Upper lobe of left lung (tissue), 6 donors: ENCODE results near the gene UGT1A9. TPM values are rescaled to one million over a fixed set of nuclear protein-coding genes. Genes with fewer than 3 reads are reported as not detected.

Experiments used
- ATAC-seq, 2 donors: fragments of 200-7000 bp; cut with Tn5 transposase; one replicate each; pipeline ENCODE4 v1.9.1; 2022; ENCODE audit warnings: mild to moderate bottlenecking in 2 of 2, moderate library complexity in 2 of 2; ENCODE audit not compliant: low FRiP score in 2 of 2
- DNase-seq, 2 donors: peaks; one replicate each; pipeline ENCODE4 v3.0.0-alpha.2; 2019 to 2020
- H3K27ac ChIP-seq, 4 donors: fragments of 200-600 bp; sonication (generic); one replicate each; pipeline ENCODE4 v1.5.1; 2016 to 2019
- H3K27me3 ChIP-seq, 4 donors: fragments of 200-600 bp; sonication (generic); one replicate each; pipeline ENCODE4 v1.5.1; 2017 to 2019
- H3K36me3 ChIP-seq, 4 donors: fragments of 200-600 bp; sonication (generic); one replicate each; pipeline ENCODE4 v1.5.1; 2016 to 2019
- H3K4me1 ChIP-seq, 4 donors: fragments of 200-600 bp; sonication (generic); one replicate each; pipeline ENCODE4 v1.5.1; 2018 to 2019
- H3K4me3 ChIP-seq, 4 donors: fragments of 200-600 bp; sonication (generic); one replicate each; pipeline ENCODE4 v1.5.1; 2017 to 2019; ENCODE audit warnings: mild to moderate bottlenecking in 2 of 4, moderate library complexity in 1 of 4
- H3K9me3 ChIP-seq, 4 donors: fragments of 200-600 bp; sonication (generic); one replicate each; pipeline ENCODE4 v1.5.1; 2018 to 2019
- EP300 ChIP-seq, 4 donors: sonication (generic); formaldehyde crosslinking; IDR thresholded peaks; one replicate each; pipeline ENCODE4 v1.5.1; 2017; ENCODE audit warnings: antibody characterized with exemption in 4 of 4, control low read depth in 2 of 4
- POLR2A ChIP-seq, 4 donors: fragments of 450-650 bp; IDR thresholded peaks; one replicate each; pipeline ENCODE4 v1.5.1; 2016 to 2017; ENCODE audit warnings: antibody characterized with exemption in 4 of 4, mild to moderate bottlenecking in 2 of 4
- POLR2AphosphoS5 ChIP-seq, 2 donors: sonication (generic); formaldehyde crosslinking; IDR thresholded peaks; one replicate each; pipeline ENCODE4 v1.5.1; 2017; ENCODE audit warnings: antibody characterized with exemption in 2 of 2
- WGBS, 2 donors: methylation state at CpG; one replicate each; pipeline ENCODE4 v1.1.5; 2017 to 2018; 5-methylcytosine and 5-hydroxymethylcytosine counted together
- total RNA-seq, 6 donors: library from RNA; depleted of rRNA in 4 of 6; stranded (reverse); fragments of >200 nt in 4 of 6; gene quantifications; one replicate each; pipeline versions ENCODE4 v1.1.0 to v1.2.1, GENCODE V29; 2016 to 2021
- TF ChIP-seq, protein P1 (sequence below), 6 experiments: fragments of 450-650 bp in 4 of 6; fragments of 200-600 bp in 2 of 6; sonication (generic) in 2 of 6; IDR thresholded peaks; one replicate each; pipeline ENCODE4 v1.5.1; 2016 to 2019; ENCODE audit warnings: antibody characterized with exemption in 6 of 6
- donor health status: DM: no; HTN: no; CAD: no; lungs with moderate emphysema.
- donor health status: DM: no; HTN: yes; CAD: no; lungs with severe emphysema.

The UGT1A9 gene
- total RNA-seq, 6 donors from 2014 or later, result not detected

DNA sequence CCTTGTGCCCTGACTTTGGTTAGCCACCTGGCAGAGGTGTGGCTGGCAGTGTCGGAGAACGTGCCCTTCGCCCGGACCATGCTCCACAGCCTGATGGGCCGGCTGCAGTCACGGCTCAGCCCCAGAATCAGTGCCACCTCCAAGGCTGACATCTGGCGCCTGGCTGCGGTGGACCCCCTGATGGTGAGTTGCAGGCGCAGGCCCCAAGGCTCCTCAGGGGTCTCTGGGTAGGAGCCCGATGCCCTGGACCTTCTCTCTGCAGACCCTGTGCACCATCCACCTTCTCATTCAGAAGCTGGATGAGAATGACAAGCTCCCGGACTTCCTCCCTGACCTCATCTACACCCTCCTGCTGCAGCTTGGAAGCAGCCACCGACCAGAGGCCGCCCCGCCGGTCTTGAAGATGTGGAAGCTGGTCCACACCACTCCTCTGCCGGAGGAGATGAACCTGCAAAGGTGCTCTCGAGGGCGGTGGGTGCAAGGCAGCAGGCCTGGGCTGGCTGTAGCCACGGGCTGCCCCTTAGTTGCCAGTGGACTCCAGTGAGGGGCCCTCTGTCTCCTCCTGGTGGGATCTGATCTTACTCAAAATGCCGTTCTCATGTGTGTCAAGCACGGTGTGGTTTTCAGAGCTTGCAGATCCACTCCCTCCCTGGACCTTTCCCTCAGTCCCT lies 150.5 kb downstream of the UGT1A9 start:
- WGBS, 2 donors, result 87 to 92% methylated on average over 7 to 18 of the region's 21 CpGs
- DNase-seq, result peak; percentile 19 to 72

More for the DNA sequence above, 150.5 kb downstream of the UGT1A9 start:
- H3K4me1 ChIP-seq, result no peaks in the 10 kb centered on the region
- H3K36me3 ChIP-seq, result no peaks in the 10 kb centered on the region
- H3K27me3 ChIP-seq, result no peaks in the 10 kb centered on the region
- ATAC-seq, result no peak
- H3K27ac ChIP-seq, result no peak overlapping the region
- H3K4me3 ChIP-seq, result no peak overlapping the region
- peaks cover 0 to 3% (median 0%) of the 10 kb centered on the region in 4 donors for H3K9me3 ChIP-seq
- no peak for TF ChIP-seq EP300 (IDR thresholded peaks at IDR 0.05)
- TF ChIP-seq POLR2AphosphoS5 (IDR thresholded peaks at IDR 0.05), result no peak
- no peak for TF ChIP-seq POLR2A (IDR thresholded peaks at IDR 0.05)
- TF ChIP-seq, protein P1, sequence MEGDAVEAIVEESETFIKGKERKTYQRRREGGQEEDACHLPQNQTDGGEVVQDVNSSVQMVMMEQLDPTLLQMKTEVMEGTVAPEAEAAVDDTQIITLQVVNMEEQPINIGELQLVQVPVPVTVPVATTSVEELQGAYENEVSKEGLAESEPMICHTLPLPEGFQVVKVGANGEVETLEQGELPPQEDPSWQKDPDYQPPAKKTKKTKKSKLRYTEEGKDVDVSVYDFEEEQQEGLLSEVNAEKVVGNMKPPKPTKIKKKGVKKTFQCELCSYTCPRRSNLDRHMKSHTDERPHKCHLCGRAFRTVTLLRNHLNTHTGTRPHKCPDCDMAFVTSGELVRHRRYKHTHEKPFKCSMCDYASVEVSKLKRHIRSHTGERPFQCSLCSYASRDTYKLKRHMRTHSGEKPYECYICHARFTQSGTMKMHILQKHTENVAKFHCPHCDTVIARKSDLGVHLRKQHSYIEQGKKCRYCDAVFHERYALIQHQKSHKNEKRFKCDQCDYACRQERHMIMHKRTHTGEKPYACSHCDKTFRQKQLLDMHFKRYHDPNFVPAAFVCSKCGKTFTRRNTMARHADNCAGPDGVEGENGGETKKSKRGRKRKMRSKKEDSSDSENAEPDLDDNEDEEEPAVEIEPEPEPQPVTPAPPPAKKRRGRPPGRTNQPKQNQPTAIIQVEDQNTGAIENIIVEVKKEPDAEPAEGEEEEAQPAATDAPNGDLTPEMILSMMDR (IDR thresholded peaks at IDR 0.05), result no peak

Other genes with a start within 250 kb of the UGT1A9 start
- gene USP40, start 105.1 kb upstream of the UGT1A9 start, total RNA-seq, result 10 to 100 TPM; 34.4 to 75.4 (median 50.4) TPM
- gene UGT1A8, start 54.3 kb upstream of the UGT1A9 start, total RNA-seq, result not detected
- gene UGT1A10, start 35.5 kb upstream of the UGT1A9 start, total RNA-seq, result not detected
- not detected for gene UGT1A7, start 10.0 kb downstream of the UGT1A9 start, total RNA-seq
- 1 to 10 TPM in 1 of 6 donors, under 1 TPM in 4, not detected in 1; 0.15 to 5.0 (median 0.33) TPM for gene UGT1A6, start 21.0 kb downstream of the UGT1A9 start, total RNA-seq
- 1 to 10 TPM in 1 of 6 donors, not detected in 5; 1.0 TPM for gene UGT1A5, start 41.0 kb downstream of the UGT1A9 start, total RNA-seq
- under 1 TPM in 4 of 6 donors, not detected in 2; 0.14 to 0.69 (median 0.27) TPM for gene UGT1A4, start 46.8 kb downstream of the UGT1A9 start, total RNA-seq
- gene UGT1A3, start 57.1 kb downstream of the UGT1A9 start, total RNA-seq, result under 1 TPM in 1 of 6 donors, not detected in 5; 0.30 TPM
- gene UGT1A1, start 88.4 kb downstream of the UGT1A9 start, total RNA-seq, result 1 to 10 TPM in 2 of 6 donors, under 1 TPM in 1, not detected in 3; 0.15 to 1.4 (median 1.0) TPM
- gene MROH2A, start 106.4 kb downstream of the UGT1A9 start, total RNA-seq, result not detected
- gene HJURP, start 182.6 kb downstream of the UGT1A9 start, total RNA-seq, result 1 to 10 TPM in 4 of 6 donors, under 1 TPM in 1, not detected in 1; 0.98 to 3.2 (median 1.3) TPM
- gene TRPM8, start 245.5 kb downstream of the UGT1A9 start, total RNA-seq, result under 1 TPM in 2 of 6 donors, not detected in 4; 0.17 to 0.30 TPM